Colon (tissue), 2 donors: ENCODE measurements around the gene LRP2.

Experiments used
- FAIRE-seq: peaks from 2 replicates; lab custom pipeline; 2012; peaks lifted over from hg19 to GRCh38; lab: Jason Lieb, UNC
- donor health status: control.
- donor health status: control.

Gene LRP2

DNA sequence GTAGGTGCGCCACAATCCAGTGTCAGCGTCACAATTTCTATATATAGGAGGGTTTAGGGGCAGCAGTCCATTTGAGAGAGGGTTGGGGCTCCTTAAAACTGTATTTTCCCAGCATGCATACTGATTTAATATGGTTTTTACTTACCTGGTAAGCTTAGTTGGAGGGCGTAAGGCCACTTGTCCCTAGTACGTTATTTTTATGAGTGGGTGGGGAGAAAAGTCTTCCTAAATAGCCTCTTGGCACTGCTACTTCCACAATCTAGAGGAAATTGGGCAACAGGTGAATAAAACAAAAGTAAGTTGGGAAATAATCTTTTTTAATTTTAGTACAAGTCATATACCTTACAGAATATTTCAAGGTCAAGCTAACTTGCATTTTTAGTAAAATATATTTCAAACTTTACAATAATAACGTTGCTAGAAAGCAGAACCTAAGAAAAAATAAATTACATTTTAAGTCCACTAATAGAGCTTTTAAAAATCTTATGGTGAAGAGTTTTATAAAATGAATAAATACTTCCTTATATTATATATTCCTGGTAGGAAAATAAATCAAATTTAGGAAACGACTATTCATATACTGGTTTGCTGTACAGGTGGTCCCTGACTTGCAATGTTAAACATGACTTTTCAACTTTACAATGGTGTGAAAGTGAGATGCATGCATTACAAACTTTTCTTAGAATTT is 272.1 kb downstream of the LRP2 start:
- peak; percentile 82 for FAIRE-seq

DNA sequence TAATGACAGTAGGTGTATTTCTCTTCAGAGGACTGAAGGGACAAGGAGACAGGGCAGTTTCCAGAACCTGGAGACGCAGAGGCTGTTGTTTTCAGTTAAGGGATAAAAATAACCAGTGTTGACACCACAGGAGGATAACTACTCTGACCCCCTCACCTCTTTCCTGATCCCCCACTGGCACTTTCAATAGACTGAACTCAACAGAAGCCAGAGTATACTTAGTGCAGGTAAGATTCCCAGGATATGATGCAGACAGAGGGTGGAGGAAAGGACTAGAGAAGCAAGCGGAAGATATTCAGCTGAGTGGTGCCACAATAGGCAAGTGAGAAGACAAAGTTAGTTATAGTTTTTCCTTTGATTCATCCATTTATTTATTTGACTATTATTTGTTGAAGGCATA is 273.2 kb downstream of the LRP2 start:
- no peak for FAIRE-seq

DNA sequence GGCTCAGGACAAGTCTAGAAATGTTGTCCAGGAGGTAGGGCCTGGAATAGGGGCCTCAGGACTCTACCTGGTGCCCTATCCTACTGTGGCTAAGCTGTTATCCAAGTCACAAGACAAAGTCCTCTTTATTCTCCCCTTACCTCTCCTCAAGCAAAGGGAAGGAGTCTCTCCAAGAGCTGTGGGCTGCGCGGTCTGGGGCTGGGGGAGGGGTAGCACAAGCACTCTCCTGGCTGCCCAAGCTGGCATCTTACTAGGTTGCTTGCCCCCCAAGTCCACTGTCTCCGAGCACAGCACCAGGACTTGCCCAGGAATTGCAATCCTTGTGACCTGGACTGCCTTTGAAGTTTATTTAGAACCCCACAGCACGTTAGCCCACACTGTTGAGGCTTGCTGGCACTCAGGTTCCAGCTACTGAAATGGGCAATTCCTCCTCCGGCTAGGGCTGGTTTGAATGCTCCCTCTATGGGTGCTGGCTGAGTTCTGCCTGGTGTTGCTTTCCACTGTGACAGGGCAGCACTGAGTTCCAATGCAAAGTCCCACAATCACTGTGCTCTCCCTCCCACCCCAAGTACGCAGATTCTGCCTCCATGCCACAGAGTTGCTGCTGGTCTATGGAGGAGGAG is 274.5 kb downstream of the LRP2 start:
- FAIRE-seq, result no peak

DNA sequence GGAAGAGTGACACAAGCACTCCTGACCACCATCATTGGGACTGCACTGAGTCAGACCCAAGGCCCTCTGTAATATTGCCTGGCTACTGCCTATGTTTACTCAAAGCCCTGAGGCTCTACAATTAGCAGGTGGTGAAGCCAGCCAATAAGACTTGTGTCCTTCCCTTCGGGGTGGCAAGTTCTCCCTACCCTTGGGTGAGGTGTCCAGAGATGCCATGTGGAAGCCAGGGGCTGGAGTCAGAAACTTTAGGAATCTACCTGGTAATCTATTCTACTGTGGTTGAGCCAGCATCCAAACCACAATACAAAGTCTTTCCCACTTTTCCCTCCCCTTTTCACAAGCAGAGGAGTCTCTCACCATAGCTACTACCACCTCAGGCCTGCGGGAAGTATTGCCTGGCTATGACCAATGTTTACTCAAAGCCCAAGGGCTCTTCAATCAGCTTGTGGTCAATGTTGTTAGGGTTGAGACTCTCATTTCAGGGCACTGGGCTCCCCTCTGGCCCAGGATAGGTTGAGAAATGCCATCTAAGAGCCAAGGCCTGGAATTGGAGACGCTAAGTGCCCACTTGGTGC is 275.4 kb downstream of the LRP2 start:
- FAIRE-seq, result no peak

DNA sequence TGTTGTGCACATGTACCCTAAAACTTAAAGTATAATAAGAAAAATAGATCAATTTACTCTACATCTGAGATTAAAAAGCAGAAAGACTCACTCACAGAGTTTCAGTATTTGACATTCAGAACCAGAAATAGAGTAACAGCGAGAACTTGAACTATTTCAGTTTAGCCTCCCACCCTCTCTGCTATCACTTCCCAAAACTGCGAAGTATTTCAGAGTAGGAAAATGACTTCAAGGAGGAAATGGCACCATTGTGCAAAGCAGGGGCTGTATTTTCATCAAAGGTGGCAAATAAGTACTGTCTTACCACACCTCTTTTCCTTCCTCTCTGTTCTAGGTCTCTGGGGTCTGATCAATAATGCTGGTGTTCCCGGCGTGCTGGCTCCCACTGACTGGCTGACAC is 279.3 kb downstream of the LRP2 start:
- no peak for FAIRE-seq

DNA sequence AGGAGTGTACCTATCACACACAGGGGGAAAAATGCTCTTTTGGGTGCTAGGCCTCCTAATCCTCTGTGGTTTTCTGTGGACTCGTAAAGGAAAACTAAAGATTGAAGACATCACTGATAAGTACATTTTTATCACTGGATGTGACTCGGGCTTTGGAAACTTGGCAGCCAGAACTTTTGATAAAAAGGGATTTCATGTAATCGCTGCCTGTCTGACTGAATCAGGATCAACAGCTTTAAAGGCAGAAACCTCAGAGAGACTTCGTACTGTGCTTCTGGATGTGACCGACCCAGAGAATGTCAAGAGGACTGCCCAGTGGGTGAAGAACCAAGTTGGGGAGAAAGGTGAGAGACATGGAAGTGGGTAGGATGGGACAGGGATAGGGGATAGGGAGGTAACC is 280.8 kb downstream of the LRP2 start:
- no peak for FAIRE-seq

DNA sequence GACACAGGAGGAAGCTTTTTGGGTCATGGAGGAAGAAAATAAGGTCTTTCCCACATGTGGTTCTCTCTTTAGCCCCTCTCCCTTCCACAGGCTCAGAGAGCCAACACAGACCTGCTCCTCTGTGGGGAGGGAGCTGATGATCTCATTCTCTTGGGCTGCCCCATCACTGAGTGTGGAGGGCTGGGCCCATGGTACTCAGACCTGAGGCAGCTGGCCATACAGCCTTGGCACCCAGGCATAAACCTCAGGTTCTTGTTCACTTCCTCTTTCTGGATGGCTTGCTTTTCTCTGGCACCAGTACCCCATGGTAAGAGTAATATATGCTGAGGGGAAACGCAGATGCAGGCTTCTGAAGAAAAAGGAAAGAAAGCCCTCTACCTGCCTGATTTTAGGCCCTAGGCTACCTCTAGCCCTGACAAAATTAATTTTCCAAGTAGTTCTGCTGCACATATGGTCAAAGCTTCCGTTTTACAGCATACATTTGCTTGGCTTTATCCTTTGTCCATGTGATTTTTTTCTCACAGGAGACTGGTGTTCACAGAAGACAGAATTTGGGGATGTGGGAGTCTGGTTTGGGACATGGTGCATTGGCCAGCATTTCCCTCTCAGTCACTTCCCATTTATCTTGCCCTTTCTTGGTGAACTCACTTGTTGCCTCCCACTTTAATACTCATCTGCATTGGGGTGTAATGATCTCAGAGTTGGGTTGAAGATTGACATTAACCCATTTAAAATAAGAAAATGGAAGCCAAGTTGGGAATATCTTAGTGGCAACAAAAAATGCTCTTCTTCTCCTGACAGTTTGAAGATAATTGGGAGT is 281.9 kb downstream of the LRP2 start:
- FAIRE-seq, result no peak

DNA sequence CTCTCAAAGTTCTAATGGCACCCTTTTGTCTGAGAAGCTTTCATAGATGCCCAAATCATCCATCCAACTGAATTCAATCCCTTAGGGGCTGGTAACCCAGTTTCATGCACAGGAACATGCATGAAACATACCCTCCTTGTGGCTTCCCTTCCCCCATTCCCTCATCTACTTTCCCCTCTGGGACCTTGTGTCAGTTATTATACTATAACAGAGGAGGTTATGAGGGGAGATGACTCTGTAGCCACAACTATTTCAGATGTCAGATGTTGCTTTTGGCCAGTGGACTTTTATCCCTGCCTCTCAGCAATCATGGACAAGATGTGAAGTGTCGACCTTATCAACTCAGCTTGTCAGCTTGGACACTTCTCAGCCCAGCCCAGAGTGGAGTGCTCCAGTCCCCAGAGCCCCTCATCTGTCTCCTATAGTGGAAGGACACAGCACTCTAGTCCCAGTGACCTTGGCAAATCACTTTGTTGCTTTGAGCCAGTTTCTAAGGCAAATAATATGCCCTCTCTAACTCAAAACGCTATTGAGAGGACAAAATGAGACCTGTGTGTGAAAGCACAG is 284.6 kb downstream of the LRP2 start:
- FAIRE-seq, result no peak
